ENCODE measurements around the gene CA11.

- TF ChIP-seq CTCF (IDR thresholded peaks at IDR 0.05 in 4 of 5, conservative IDR thresholded peaks at IDR 0.05 in 1 of 5) (no peak), POLR2A (IDR thresholded peaks at IDR 0.05) (no peak)
Measured at GRCh38 chr19:48665786-48666185, 19.8 kb upstream of the CA11 start.
